ENCODE data around the gene SPRYD3.

GRCh38 chr12:53042607-53043454, 36.4 kb downstream of the SPRYD3 start:
- no peak for TF ChIP-seq REST (IDR thresholded peaks at IDR 0.05; ENCODE audit: low read depth)
- TF ChIP-seq MAX (IDR thresholded peaks at IDR 0.05), result no peak
- no peak for TF ChIP-seq EP300 (IDR thresholded peaks at IDR 0.05; ENCODE audit: borderline replicate concordance)
- TF ChIP-seq TEAD4 (IDR thresholded peaks at IDR 0.05), result no peak; the same call in 1 of the 2 replicates
- peak; percentile 2; the same call in 1 of the 2 replicates for TF ChIP-seq CEBPB (IDR thresholded peaks at IDR 0.05)
- no peak for TF ChIP-seq RAD21 (IDR thresholded peaks at IDR 0.05; ENCODE audit: low read depth)
- no peak for TF ChIP-seq YY1 (IDR thresholded peaks at IDR 0.05; ENCODE audit: low read depth)
- no peak for TF ChIP-seq NFIC (IDR thresholded peaks at IDR 0.05)

Measured in Ishikawa (cell line).